Measurements from ENCODE around the gene ADARB2. TPM values are rescaled to one million over a fixed set of nuclear protein-coding genes. Genes with fewer than 3 reads are reported as not detected.

ADARB2 gene
- total and polyA plus RNA-seq, 3 donors from 2014 or later = 8.5 to 13.0 (median 10.4) TPM

DNA sequence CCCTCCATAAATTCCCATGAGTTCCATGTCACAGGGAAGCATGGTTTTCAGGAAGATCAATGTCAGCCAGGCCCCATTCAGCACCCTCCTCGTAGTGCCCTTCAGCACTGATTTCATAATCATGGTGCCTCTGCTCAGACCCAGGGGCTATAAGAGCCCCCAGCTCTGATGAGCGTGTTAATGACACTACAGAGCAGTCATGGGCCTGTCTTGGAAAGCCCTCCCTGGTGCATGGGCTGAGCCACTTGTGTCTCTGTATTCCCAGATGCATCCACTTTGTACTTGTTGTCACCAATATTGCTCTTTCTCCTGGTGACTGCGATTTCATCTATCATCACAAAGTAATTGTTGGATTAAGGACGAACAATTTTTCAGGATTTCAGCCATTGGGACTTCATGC, 154.6 kb downstream of the ADARB2 start:
- no peaks in the 10 kb centered on the region for H3K36me3 ChIP-seq (ENCODE audit: low read depth, missing control alignments)
- intact Hi-C loops (cut with DNase I; ENCODE audit: low total_unique reads) = no loop called here
- no peak for DNase-seq
- no peaks in the 10 kb centered on the region for H3K4me1 ChIP-seq
- 68 to 85% methylated on average over 4 of the region's 4 CpGs for whole genome bisulfite sequencing, 2 donors
- H3K27ac ChIP-seq = no peak overlapping the region
- no peak for TF ChIP-seq POLR2A (IDR thresholded peaks at IDR 0.05)
- TF ChIP-seq, protein P1, sequence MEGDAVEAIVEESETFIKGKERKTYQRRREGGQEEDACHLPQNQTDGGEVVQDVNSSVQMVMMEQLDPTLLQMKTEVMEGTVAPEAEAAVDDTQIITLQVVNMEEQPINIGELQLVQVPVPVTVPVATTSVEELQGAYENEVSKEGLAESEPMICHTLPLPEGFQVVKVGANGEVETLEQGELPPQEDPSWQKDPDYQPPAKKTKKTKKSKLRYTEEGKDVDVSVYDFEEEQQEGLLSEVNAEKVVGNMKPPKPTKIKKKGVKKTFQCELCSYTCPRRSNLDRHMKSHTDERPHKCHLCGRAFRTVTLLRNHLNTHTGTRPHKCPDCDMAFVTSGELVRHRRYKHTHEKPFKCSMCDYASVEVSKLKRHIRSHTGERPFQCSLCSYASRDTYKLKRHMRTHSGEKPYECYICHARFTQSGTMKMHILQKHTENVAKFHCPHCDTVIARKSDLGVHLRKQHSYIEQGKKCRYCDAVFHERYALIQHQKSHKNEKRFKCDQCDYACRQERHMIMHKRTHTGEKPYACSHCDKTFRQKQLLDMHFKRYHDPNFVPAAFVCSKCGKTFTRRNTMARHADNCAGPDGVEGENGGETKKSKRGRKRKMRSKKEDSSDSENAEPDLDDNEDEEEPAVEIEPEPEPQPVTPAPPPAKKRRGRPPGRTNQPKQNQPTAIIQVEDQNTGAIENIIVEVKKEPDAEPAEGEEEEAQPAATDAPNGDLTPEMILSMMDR (IDR thresholded peaks at IDR 0.05) = no peak
- no peaks in the 10 kb centered on the region for H3K9me3 ChIP-seq
- H3K4me3 ChIP-seq = no peak overlapping the region
- no peaks in the 10 kb centered on the region for H3K27me3 ChIP-seq

DNA sequence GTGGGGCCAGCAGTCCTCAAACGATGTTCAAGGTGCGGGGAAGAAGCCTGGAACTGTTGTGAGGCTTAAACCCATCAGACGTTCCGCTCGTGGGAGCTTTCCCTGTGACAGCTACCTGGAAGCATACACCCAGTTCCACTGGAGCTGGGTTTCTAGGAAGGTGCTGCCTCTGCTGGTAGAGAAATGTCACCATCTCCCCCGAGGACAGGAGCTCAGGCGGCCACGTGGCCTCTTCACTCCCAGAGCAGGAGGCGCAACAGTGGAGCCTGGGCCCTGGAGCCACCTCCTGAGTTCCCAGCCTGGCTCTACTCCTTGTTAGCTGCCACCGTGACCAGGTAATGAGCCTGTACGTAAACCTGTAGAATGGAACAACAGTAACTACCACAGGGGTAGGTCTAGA, 156.1 kb downstream of the ADARB2 start:
- WGBS, 2 donors = 57 to 74% methylated on average over 11 of the region's 11 CpGs
- no peaks in the 10 kb centered on the region for H3K27me3 ChIP-seq
- no peaks in the 10 kb centered on the region for H3K4me1 ChIP-seq
- no peaks in the 10 kb centered on the region for H3K36me3 ChIP-seq (ENCODE audit: low read depth, missing control alignments)
- no peak for DNase-seq
- no peak overlapping the region for H3K4me3 ChIP-seq
- intact Hi-C loops (cut with DNase I; ENCODE audit: low total_unique reads) = no loop called here
- no peak overlapping the region for H3K27ac ChIP-seq
- no peaks in the 10 kb centered on the region for H3K9me3 ChIP-seq
- TF ChIP-seq, protein P1 (IDR thresholded peaks at IDR 0.05) = no peak
- TF ChIP-seq POLR2A (IDR thresholded peaks at IDR 0.05) = no peak

DNA sequence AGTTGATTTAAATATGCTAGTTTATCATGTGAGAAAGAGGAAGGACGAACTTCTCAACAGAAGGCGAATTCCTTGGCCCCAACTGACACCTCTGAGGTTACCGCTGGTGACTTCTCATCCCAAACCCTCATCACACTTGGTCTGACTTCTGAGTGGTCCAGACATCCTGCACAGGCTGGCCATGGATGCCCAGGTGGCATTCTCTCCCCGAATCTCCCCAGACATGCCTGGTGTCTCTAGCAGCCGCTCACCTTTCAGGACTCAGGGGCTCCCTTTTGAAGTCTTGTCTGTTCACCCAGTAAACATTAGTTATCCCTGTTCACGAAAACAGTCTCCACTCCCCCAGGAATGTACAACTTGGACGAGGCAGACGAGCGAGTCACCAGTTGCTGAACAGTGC, 157.7 kb downstream of the ADARB2 start:
- no peak overlapping the region for H3K27ac ChIP-seq
- no peaks in the 10 kb centered on the region for H3K4me1 ChIP-seq
- H3K27me3 ChIP-seq = no peaks in the 10 kb centered on the region
- H3K36me3 ChIP-seq (ENCODE audit: low read depth, missing control alignments) = no peaks in the 10 kb centered on the region
- intact Hi-C loops (cut with DNase I; ENCODE audit: low total_unique reads) = no loop called here
- no peak for DNase-seq
- TF ChIP-seq POLR2A (IDR thresholded peaks at IDR 0.05) = no peak
- TF ChIP-seq, protein P1 (IDR thresholded peaks at IDR 0.05) = no peak
- H3K9me3 ChIP-seq = no peaks in the 10 kb centered on the region
- no peak overlapping the region for H3K4me3 ChIP-seq
- WGBS, 2 donors = 59 to 60% methylated on average over 9 of the region's 9 CpGs

DNA sequence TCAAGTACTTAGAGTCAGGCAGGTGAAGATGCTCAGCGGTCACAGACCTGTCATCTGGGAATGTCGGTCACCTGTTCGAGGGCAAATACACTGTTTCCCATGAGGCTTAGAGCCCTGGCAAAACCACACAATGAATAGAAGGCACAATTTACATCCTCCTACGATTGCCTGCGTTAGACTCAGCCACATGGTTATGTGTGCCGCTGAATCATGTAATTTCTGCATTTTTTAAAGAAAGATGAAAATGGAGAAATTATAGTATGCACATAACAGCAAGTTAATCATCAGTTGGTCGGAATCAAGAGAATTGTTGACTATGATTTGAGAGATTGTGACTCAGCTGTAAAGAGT, 158.2 kb downstream of the ADARB2 start:
- Histone ChIP-seq H3K4me1 (no peaks in the 10 kb centered on the region), H3K4me3 (no peak overlapping the region), H3K27me3 (no peaks in the 10 kb centered on the region), H3K9me3 (no peaks in the 10 kb centered on the region), H3K36me3 (ENCODE audit: low read depth, missing control alignments) (no peaks in the 10 kb centered on the region), H3K27ac (no peak overlapping the region)
- TF ChIP-seq, protein P1 (IDR thresholded peaks at IDR 0.05) = no peak
- no peak for TF ChIP-seq POLR2A (IDR thresholded peaks at IDR 0.05)
- intact Hi-C loops (cut with DNase I; ENCODE audit: low total_unique reads) = no loop called here
- 82 to 88% methylated on average over 7 of the region's 7 CpGs for WGBS, 2 donors
- no peak for DNase-seq

DNA sequence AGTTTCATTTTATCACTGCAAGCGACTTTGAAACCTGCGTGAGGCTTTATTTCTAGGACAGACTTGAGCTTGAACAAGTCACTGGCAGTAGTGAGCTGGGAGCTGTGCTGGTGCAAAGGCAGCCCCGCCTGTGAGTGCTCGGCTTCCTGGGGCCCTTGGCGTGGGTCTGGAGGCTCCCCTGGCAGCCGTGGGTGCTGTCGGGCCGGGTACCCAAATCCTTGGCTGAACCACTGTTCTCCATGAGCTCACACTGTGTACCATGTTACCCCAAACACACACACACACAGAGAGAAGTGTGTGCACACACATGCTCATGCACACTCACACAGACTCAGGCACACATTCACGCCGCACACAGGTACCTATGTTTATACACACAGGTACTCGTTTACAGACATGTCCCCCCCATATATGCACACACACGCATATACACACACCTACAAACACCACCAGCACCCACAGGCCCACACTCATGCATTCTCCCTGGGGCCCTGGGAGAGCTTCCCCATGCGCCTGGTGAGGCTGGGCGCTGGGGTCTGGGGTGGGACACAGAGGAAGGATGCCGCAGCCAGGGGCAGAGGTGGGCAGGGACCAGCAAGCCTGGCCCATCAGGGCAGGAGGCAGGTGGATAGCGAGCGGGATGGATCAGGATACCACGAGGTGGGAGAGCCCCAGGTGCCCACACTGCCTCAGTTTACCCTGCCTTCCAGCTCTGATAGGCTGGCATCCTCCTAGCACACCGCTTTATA, 158.8 kb downstream of the ADARB2 start:
- H3K4me3 ChIP-seq = no peak overlapping the region
- H3K27me3 ChIP-seq = no peaks in the 10 kb centered on the region
- no peak overlapping the region for H3K27ac ChIP-seq
- TF ChIP-seq, protein P1 (IDR thresholded peaks at IDR 0.05) = no peak
- TF ChIP-seq POLR2A (IDR thresholded peaks at IDR 0.05) = no peak
- intact Hi-C loops (cut with DNase I; ENCODE audit: low total_unique reads) = no loop called here
- H3K9me3 ChIP-seq = no peaks in the 10 kb centered on the region
- H3K36me3 ChIP-seq (ENCODE audit: low read depth, missing control alignments) = no peaks in the 10 kb centered on the region
- no peaks in the 10 kb centered on the region for H3K4me1 ChIP-seq
- no peak for DNase-seq
- 84 to 86% methylated on average over 16 to 19 of the region's 19 CpGs for WGBS, 2 donors

All from testis (tissue), 3 donors.